Measurements from ENCODE around the gene COL12A1. TPM values are rescaled to one million over a fixed set of nuclear protein-coding genes. Genes with fewer than 3 reads are reported as not detected.

The COL12A1 gene
- total RNA-seq, 1 experiment from 2014 or later = 9.5 TPM

GRCh38 chr6:75230484-75231325, 24.9 kb upstream of the COL12A1 start:
- TF ChIP-seq EZH2 (IDR thresholded peaks at IDR 0.05; ENCODE audit: borderline replicate concordance, low read depth, low read length, poor library complexity, severe bottlenecking) (no peak), CTCF (conservative IDR thresholded peaks at IDR 0.05; ENCODE audit: low read depth, low read length) (peak; percentile 76)
- Histone ChIP-seq H3K4me1 (ENCODE audit: insufficient read depth, low read length, poor library complexity, severe bottlenecking) (no peaks in the 10 kb centered on the region), H3K36me3 (ENCODE audit: insufficient read depth, low read length, poor library complexity, severe bottlenecking) (no peaks in the 10 kb centered on the region), H3K9me3 (ENCODE audit: low read depth, low read length, poor library complexity, severe bottlenecking) (no peaks in the 10 kb centered on the region), H3K27me3 (replicated peaks; ENCODE audit: insufficient read depth, low read depth, low read length, poor library complexity) (no peaks in the 10 kb centered on the region), H3K4me3 (ENCODE audit: low read depth, low read length, poor library complexity, severe bottlenecking) (no peak overlapping the region), H3K27ac (ENCODE audit: low read depth, low read length, poor library complexity, severe bottlenecking) (no peak overlapping the region)
- CTCF ChIA-PET = no interaction called here
- no TSS peak for BruUV-seq (replicated peaks)
- DNase-seq (ENCODE audit: low spot score) = peak; percentile 76
- POLR2A ChIA-PET (ENCODE audit: low non-redundant PET) = no interaction called here
- intact Hi-C loops (cut with micrococcal nuclease; ENCODE audit: unreplicated experiment) = no loop called here

- intact Hi-C loops (cut with micrococcal nuclease; ENCODE audit: unreplicated experiment) = no loop called here
- H3K4me1 ChIP-seq (ENCODE audit: insufficient read depth, low read length, poor library complexity, severe bottlenecking) = no peaks in the 10 kb centered on the region
- ChIA-PET POLR2A (ENCODE audit: low non-redundant PET) (no interaction called here), CTCF (no interaction called here)
- TF ChIP-seq CTCF (conservative IDR thresholded peaks at IDR 0.05; ENCODE audit: low read depth, low read length) (no peak), EZH2 (IDR thresholded peaks at IDR 0.05; ENCODE audit: borderline replicate concordance, low read depth, low read length, poor library complexity, severe bottlenecking) (no peak)
- no peaks in the 10 kb centered on the region for H3K36me3 ChIP-seq (ENCODE audit: insufficient read depth, low read length, poor library complexity, severe bottlenecking)
- H3K9me3 ChIP-seq (ENCODE audit: low read depth, low read length, poor library complexity, severe bottlenecking) = no peaks in the 10 kb centered on the region
- no peak overlapping the region for H3K27ac ChIP-seq (ENCODE audit: low read depth, low read length, poor library complexity, severe bottlenecking)
- BruUV-seq (replicated peaks) = no TSS peak
- H3K4me3 ChIP-seq (ENCODE audit: low read depth, low read length, poor library complexity, severe bottlenecking) = no peak overlapping the region
- H3K27me3 ChIP-seq (replicated peaks; ENCODE audit: insufficient read depth, low read depth, low read length, poor library complexity) = no peaks in the 10 kb centered on the region
- no peak for DNase-seq (ENCODE audit: low spot score)
Observed at GRCh38 chr6:75224303-75224926, 18.6 kb upstream of the COL12A1 start.

- intact Hi-C loops (cut with micrococcal nuclease; ENCODE audit: unreplicated experiment) = no loop called here
- H3K4me3 ChIP-seq (ENCODE audit: low read depth, low read length, poor library complexity, severe bottlenecking) = no peak overlapping the region
- H3K27ac ChIP-seq (ENCODE audit: low read depth, low read length, poor library complexity, severe bottlenecking) = no peak overlapping the region
- no peaks in the 10 kb centered on the region for H3K9me3 ChIP-seq (ENCODE audit: low read depth, low read length, poor library complexity, severe bottlenecking)
- CTCF ChIA-PET = no interaction called here
- POLR2A ChIA-PET (ENCODE audit: low non-redundant PET) = no interaction called here
- H3K27me3 ChIP-seq (replicated peaks; ENCODE audit: insufficient read depth, low read depth, low read length, poor library complexity) = no peaks in the 10 kb centered on the region
- TF ChIP-seq CTCF (conservative IDR thresholded peaks at IDR 0.05; ENCODE audit: low read depth, low read length) (no peak), EZH2 (IDR thresholded peaks at IDR 0.05; ENCODE audit: borderline replicate concordance, low read depth, low read length, poor library complexity, severe bottlenecking) (no peak)
- DNase-seq (ENCODE audit: low spot score) = no peak
- no TSS peak for BruUV-seq (replicated peaks)
- H3K36me3 ChIP-seq (ENCODE audit: insufficient read depth, low read length, poor library complexity, severe bottlenecking) = no peaks in the 10 kb centered on the region
- H3K4me1 ChIP-seq (ENCODE audit: insufficient read depth, low read length, poor library complexity, severe bottlenecking) = no peaks in the 10 kb centered on the region
Observed at GRCh38 chr6:75223428-75223827, 17.6 kb upstream of the COL12A1 start.
